AG09319 (cell line): ENCODE measurements around the gene ACOXL.

Experiments used
- DNase-seq: peaks from one replicate; pipeline ENCODE4 v3.0.0-alpha.2; 2010; ENCODE audit warnings: low read depth; ENCODE audit errors: extremely low read depth
- CTCF ChIP-seq: IDR thresholded peaks from 2 replicates; pipeline ENCODE4 v1.5.1; 2011; ENCODE audit warnings: low read depth, mild to moderate bottlenecking, inconsistent platforms, low read length, moderate library complexity

Gene ACOXL

GRCh38 chr2:110867078-110867477, 134.7 kb downstream of the ACOXL start:
- no peak for TF ChIP-seq CTCF

GRCh38 chr2:110868971-110869370, 136.6 kb downstream of the ACOXL start:
- no peak for TF ChIP-seq CTCF
- DNase-seq = no peak

More at GRCh38 chr2:110867078-110867477, 134.7 kb downstream of the ACOXL start:
- DNase-seq = no peak

GRCh38 chr2:110869472-110870446, 137.4 kb downstream of the ACOXL start:
- DNase-seq = no peak
- TF ChIP-seq CTCF = no peak

GRCh38 chr2:110870545-110870944, 138.2 kb downstream of the ACOXL start:
- TF ChIP-seq CTCF = no peak
- no peak for DNase-seq

- DNase-seq = no peak
- TF ChIP-seq CTCF = no peak
Measured at GRCh38 chr2:110871637-110872036, 139.3 kb downstream of the ACOXL start.

- TF ChIP-seq CTCF = no peak
- DNase-seq = no peak
Measured at GRCh38 chr2:110872521-110872920, 140.1 kb downstream of the ACOXL start.

- TF ChIP-seq CTCF = no peak
- DNase-seq = no peak
Measured at GRCh38 chr2:110873056-110873502, 140.7 kb downstream of the ACOXL start.
